D721Med (cell line): ENCODE results near the gene VAMP3.

Experiments
- DNase-seq: peaks from one replicate; pipeline ENCODE4 v3.0.0; 2011; ENCODE audit warnings: low spot score; ENCODE audit not compliant: insufficient read length
- FAIRE-seq: peaks from 2 replicates; lab custom pipeline; 2011; peaks lifted over from hg19 to GRCh38; lab: Jason Lieb, UNC
- CTCF ChIP-seq: IDR thresholded peaks from 2 replicates; pipeline ENCODE4 v1.5.1; 2012; ENCODE audit warnings: mild to moderate bottlenecking, control low read depth; ENCODE audit not compliant: insufficient read depth; ENCODE audit errors: missing control alignments

VAMP3 gene

GRCh38 chr1:7749126-7749525, 22.0 kb upstream of the VAMP3 start:
- FAIRE-seq (no peak), DNase-seq (no peak)
- no peak for TF ChIP-seq CTCF

- TF ChIP-seq CTCF = no peak
- FAIRE-seq (no peak), DNase-seq (no peak)
Measured at GRCh38 chr1:7751174-7751573, 19.9 kb upstream of the VAMP3 start.

DNA sequence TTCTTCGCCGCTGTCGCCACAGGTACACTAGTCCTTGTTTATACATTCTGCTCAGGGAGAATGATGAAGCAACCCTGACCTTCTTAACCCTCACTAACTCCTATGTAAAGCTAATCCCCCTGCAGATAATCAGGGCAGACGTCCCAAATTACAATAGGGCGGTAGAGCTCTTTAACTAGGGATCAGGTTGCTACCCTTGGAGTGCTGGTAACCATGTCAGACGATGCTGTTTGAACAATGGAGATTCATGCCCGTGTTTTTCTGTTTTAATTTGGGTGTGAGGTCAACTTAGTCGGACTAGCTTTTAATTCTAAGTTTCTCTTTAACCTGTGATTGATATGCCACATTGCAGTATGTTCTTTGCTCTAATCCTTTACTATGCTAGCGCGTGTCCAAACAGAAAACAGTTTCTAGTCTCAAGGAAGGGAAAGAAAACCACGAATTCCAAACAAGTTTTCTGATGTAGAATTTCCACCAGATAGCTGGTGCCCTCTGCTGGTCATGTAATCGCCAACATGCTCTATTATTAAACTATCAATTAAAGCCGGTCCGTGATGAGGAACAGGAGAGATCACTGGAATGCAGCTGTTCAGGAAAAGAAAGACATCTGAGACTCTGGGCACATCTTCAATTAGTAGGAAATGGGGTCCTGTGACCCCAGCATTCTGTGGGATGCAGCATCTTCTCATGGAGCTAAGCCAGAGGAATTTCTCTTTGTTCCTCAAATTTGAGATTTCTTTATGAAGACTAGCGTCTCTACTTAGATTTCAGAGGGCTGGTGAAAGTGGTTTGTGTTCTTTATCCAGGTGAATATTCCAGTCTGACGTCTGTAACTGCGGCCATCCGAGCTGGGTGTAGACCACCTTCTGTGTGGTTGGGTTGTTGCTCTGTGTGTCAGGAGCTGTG, 18.3 kb upstream of the VAMP3 start:
- DNase-seq (no peak), FAIRE-seq (no peak)
- TF ChIP-seq CTCF = peak; percentile 80

- DNase-seq (no peak), FAIRE-seq (no peak)
- no peak for TF ChIP-seq CTCF
Measured at GRCh38 chr1:7753641-7754040, 17.5 kb upstream of the VAMP3 start.

GRCh38 chr1:7754234-7754633, 16.9 kb upstream of the VAMP3 start:
- DNase-seq (no peak), FAIRE-seq (no peak)
- TF ChIP-seq CTCF = no peak

- no peak for FAIRE-seq
- peak; percentile 23 for TF ChIP-seq CTCF
- no peak for DNase-seq
Measured at GRCh38 chr1:7755448-7755847, 15.6 kb upstream of the VAMP3 start.

DNA sequence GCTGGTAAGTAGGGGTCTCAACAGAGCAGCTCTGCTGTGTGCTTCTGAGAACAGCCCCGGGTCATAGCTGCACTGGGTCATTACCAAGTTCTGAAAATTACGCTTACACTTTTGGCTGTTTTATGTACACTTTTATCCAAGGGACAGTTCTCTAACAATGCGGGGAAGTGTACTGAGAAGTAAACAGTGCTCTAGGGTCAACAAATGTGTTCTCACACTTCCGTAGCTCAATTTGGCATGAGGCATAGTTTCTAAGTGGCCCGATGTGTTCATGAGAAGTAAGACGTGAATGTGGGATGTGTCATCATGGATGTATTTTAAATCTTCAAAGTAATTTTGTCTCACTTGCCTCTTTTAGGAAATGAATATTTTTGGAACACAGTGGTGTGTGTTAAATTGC, 10.9 kb upstream of the VAMP3 start:
- FAIRE-seq (no peak), DNase-seq (no peak)
- no peak for TF ChIP-seq CTCF
